Astrocyte of the spinal cord (primary cell): ENCODE data around the gene UGT2B10.

Source experiments
- DNase-seq: peaks from one replicate; pipeline ENCODE4 v3.0.0; 2011; ENCODE audit warnings: low read depth, low spot score
- H3K4me3 ChIP-seq: 2 replicates; pipeline ENCODE4 v1.5.1; 2011; ENCODE audit warnings: low read depth, mild to moderate bottlenecking, low read length, moderate library complexity
- in situ Hi-C: cut with HindIII; loops from 2 replicates; pipeline ENCODE4 v1.10.0; 2017; ENCODE audit warnings: low sequenced_read_pairs
- TF ChIP-seq, protein P1 (sequence below): IDR thresholded peaks from 2 replicates; pipeline ENCODE4 v1.5.1; 2012; ENCODE audit warnings: low read depth, mild to moderate bottlenecking, low read length, inconsistent platforms

Gene UGT2B10

GRCh38 chr4:68878048-68878447 lies 62.3 kb downstream of the UGT2B10 start:
- DNase-seq, result no peak
- TF ChIP-seq, protein P1, sequence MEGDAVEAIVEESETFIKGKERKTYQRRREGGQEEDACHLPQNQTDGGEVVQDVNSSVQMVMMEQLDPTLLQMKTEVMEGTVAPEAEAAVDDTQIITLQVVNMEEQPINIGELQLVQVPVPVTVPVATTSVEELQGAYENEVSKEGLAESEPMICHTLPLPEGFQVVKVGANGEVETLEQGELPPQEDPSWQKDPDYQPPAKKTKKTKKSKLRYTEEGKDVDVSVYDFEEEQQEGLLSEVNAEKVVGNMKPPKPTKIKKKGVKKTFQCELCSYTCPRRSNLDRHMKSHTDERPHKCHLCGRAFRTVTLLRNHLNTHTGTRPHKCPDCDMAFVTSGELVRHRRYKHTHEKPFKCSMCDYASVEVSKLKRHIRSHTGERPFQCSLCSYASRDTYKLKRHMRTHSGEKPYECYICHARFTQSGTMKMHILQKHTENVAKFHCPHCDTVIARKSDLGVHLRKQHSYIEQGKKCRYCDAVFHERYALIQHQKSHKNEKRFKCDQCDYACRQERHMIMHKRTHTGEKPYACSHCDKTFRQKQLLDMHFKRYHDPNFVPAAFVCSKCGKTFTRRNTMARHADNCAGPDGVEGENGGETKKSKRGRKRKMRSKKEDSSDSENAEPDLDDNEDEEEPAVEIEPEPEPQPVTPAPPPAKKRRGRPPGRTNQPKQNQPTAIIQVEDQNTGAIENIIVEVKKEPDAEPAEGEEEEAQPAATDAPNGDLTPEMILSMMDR, result no peak
- in situ Hi-C loops, result no loop called here
- no peak overlapping the region for H3K4me3 ChIP-seq
